HG02943 (cell line): ENCODE results near the gene TMEM184A.

ENCODE experiments used
- ATAC-seq: cut with Tn5 transposase; IDR thresholded peaks from one replicate; pipeline ENCODE4 v1.9.1; 2021; ENCODE audit warnings: mild to moderate bottlenecking, low read depth, moderate library complexity; ENCODE audit not compliant: unreplicated experiment

TMEM184A gene

GRCh38 chr7:1493129-1493528, 62.9 kb downstream of the TMEM184A start:
- ATAC-seq, result no peak

- no peak for ATAC-seq
These were observed 63.4 kb downstream of the TMEM184A start for GRCh38 chr7:1492640-1493039.
